GM23248 (cell line): Measurements from ENCODE around the gene WFDC12.

Experiments
- EZH2 ChIP-seq: fragments of 200-600 bp; sonication (generic); IDR thresholded peaks from 2 replicates; pipeline ENCODE4 v1.6.1; 2018; ENCODE audit warnings: antibody characterized with exemption, mild to moderate bottlenecking; ENCODE audit not compliant: insufficient read depth, poor library complexity, severe bottlenecking
- EZH2phosphoT487 ChIP-seq: fragments of 200-600 bp; sonication (generic); IDR thresholded peaks from 2 replicates; pipeline ENCODE4 v1.6.1; 2018; ENCODE audit warnings: antibody characterized with exemption, moderate library complexity, mild to moderate bottlenecking, low read depth; ENCODE audit not compliant: insufficient read depth

- TF ChIP-seq EZH2, result no peak
- no peak for TF ChIP-seq EZH2phosphoT487
Measured at GRCh38 chr20:45087814-45088213, 36.5 kb downstream of the WFDC12 start.
